Colonic mucosa (tissue), 4 donors: ENCODE data around the gene SH3BP4. TPM values are rescaled to one million over a fixed set of nuclear protein-coding genes. Genes with fewer than 3 reads are reported as not detected.
A peak's percentile ranks its signal among the peaks of the same experiment; 100 is the strongest.

Source experiments
- DNase-seq: peaks from one replicate; pipeline ENCODE4 v3.0.0-alpha.2; 2020
- H3K27ac ChIP-seq: fragments of 200-600 bp; one replicate; pipeline ENCODE4 v1.8.0; 2021
- H3K27me3 ChIP-seq: fragments of 200-600 bp; one replicate; pipeline ENCODE4 v1.8.0; 2021
- H3K36me3 ChIP-seq: fragments of 200-600 bp; one replicate; pipeline ENCODE4 v1.8.0; 2021
- H3K4me1 ChIP-seq: fragments of 200-600 bp; one replicate; pipeline ENCODE4 v1.8.0; 2021; ENCODE audit warnings: mild to moderate bottlenecking
- H3K4me3 ChIP-seq: fragments of 200-600 bp; one replicate; pipeline ENCODE4 v1.8.0; 2021
- H3K9ac ChIP-seq, 2 donors: one replicate each; pipeline ENCODE4 v1.7.0; 2013; ENCODE audit warnings: control low read depth in 2 of 2, low read depth in 2 of 2, low read length in 2 of 2
- H3K9me3 ChIP-seq: fragments of 200-600 bp; one replicate; pipeline ENCODE4 v1.8.0; 2021
- CTCF ChIP-seq: fragments of 200-600 bp; IDR thresholded peaks from one replicate; pipeline ENCODE4 v1.8.0; 2022; ENCODE audit warnings: antibody characterized with exemption, mild to moderate bottlenecking
- intact Hi-C: fragments of 100-400 bp; cut with DNase I; formaldehyde crosslinking; loops from one replicate; pipeline ENCODE4 v1.14.1; 2022
- total RNA-seq, 2 donors: library from RNA; stranded (reverse); fragmentation: NEBNext Ultra II Directional in 1 of 2; extraction: Animal tissue kit (Norgen Biotek cat#: 25700) in 1 of 2; gene quantifications; one replicate each; pipeline ENCODE4 v1.2.1, GENCODE V29; 2021
- donor health status: healthy.
- donor health status: DM: no; HTN: no; CAD: no.
- donor health status: DM: no; HTN: no; CAD: no.

Gene SH3BP4
- total RNA-seq, 2 donors from 2014 or later = 29.1 to 44.4 TPM

- H3K27me3 ChIP-seq = no peaks in the 10 kb centered on the region
- intact Hi-C loops = no loop called here
- H3K9me3 ChIP-seq = no peaks in the 10 kb centered on the region
- no peak overlapping the region for H3K4me3 ChIP-seq
- H3K36me3 ChIP-seq = no peaks in the 10 kb centered on the region
- no peaks in the 10 kb centered on the region for H3K4me1 ChIP-seq
- H3K9ac ChIP-seq = no peak overlapping the region
- no peak overlapping the region for H3K27ac ChIP-seq
- no peak for TF ChIP-seq CTCF
- DNase-seq = no peak
Measured at GRCh38 chr2:235044501-235045271, 92.9 kb downstream of the SH3BP4 start.

GRCh38 chr2:235045336-235045972 is 93.6 kb downstream of the SH3BP4 start:
- peak; percentile 41 for DNase-seq
- TF ChIP-seq CTCF = no peak
- Histone ChIP-seq H3K36me3 (no peaks in the 10 kb centered on the region), H3K27ac (no peak overlapping the region), H3K9ac (no peak overlapping the region), H3K27me3 (no peaks in the 10 kb centered on the region), H3K9me3 (no peaks in the 10 kb centered on the region), H3K4me3 (no peak overlapping the region), H3K4me1 (no peaks in the 10 kb centered on the region)
- intact Hi-C loops = no loop called here

- TF ChIP-seq CTCF = no peak
- Histone ChIP-seq H3K4me1 (peaks cover 4% of the 10 kb centered on the region), H3K27ac (no peak overlapping the region), H3K27me3 (no peaks in the 10 kb centered on the region), H3K9ac (no peak overlapping the region), H3K4me3 (no peak overlapping the region), H3K9me3 (no peaks in the 10 kb centered on the region), H3K36me3 (no peaks in the 10 kb centered on the region)
- no peak for DNase-seq
- intact Hi-C loops = no loop called here
Measured at GRCh38 chr2:235045973-235046343, 94.1 kb downstream of the SH3BP4 start.

- intact Hi-C loops = no loop called here
- no peak for DNase-seq
- H3K4me1 ChIP-seq = peaks cover 10% of the 10 kb centered on the region
- H3K4me3 ChIP-seq = no peak overlapping the region
- H3K9me3 ChIP-seq = no peaks in the 10 kb centered on the region
- TF ChIP-seq CTCF = no peak
- H3K36me3 ChIP-seq = no peaks in the 10 kb centered on the region
- no peaks in the 10 kb centered on the region for H3K27me3 ChIP-seq
- H3K27ac ChIP-seq = no peak overlapping the region
- H3K9ac ChIP-seq = no peak overlapping the region
Measured at GRCh38 chr2:235046589-235046988, 94.8 kb downstream of the SH3BP4 start.

- Histone ChIP-seq H3K9ac (no peak overlapping the region), H3K4me3 (no peak overlapping the region), H3K9me3 (no peaks in the 10 kb centered on the region), H3K4me1 (peaks cover 12% of the 10 kb centered on the region), H3K27ac (no peak overlapping the region), H3K27me3 (no peaks in the 10 kb centered on the region), H3K36me3 (no peaks in the 10 kb centered on the region)
- TF ChIP-seq CTCF = no peak
- intact Hi-C loops = no loop called here
- DNase-seq = peak; percentile 15
Measured at GRCh38 chr2:235047171-235048160, 95.6 kb downstream of the SH3BP4 start.
